ENCODE results near the gene WDR83. TPM values are rescaled to one million over a fixed set of nuclear protein-coding genes. Genes with fewer than 3 reads are reported as not detected.

Gene WDR83
- polyA plus RNA-seq, 2 of the 4 experiments (the other 2 are of a cell fraction), result 4.8 to 11.4 TPM

DNA sequence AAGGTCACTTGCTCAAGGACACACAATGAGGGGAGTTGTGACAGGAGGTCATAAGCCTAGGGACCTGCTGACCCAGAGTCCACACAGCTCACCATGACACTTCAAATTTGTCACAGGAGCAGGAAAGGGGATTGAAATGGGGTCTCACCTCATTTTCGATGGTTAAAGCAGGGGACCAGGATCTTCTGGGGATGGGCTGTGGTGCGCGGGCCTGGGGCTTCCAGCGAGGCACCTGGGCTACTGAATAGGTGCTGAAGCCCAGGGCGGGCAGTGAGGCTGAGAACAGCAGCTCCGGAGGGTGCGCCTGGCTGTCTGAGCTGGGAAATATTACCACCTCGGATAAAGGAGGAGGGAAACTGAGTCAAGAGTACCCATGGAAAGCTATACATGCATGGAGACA lies 11.1 kb upstream of the WDR83 start:
- TF ChIP-seq HEYL (CRISPR knock-in tag; IDR thresholded peaks at IDR 0.05) (no peak), RARB (CRISPR knock-in tag; IDR thresholded peaks at IDR 0.05) (no peak), MAZ (IDR thresholded peaks at IDR 0.05; ENCODE audit: borderline replicate concordance, low read depth, low read length) (no peak), CBX2 (IDR thresholded peaks at IDR 0.05; ENCODE audit: borderline replicate concordance, low read depth) (no peak), MAFK (IDR thresholded peaks at IDR 0.05; ENCODE audit: partially characterized antibody) (no peak), ESRRA (IDR thresholded peaks at IDR 0.05; ENCODE audit: borderline replicate concordance, low read length) (no peak), SMC3 (IDR thresholded peaks at IDR 0.05) (no peak), FOSB (CRISPR knock-in tag; IDR thresholded peaks at IDR 0.05) (no peak), EHF (CRISPR knock-in tag; IDR thresholded peaks at IDR 0.05) (no peak), HOXB13 (CRISPR knock-in tag; IDR thresholded peaks at IDR 0.05; ENCODE audit: low read depth) (no peak), NR3C1 (IDR thresholded peaks at IDR 0.05) (no peak)
- TF ChIP-seq, protein P1, sequence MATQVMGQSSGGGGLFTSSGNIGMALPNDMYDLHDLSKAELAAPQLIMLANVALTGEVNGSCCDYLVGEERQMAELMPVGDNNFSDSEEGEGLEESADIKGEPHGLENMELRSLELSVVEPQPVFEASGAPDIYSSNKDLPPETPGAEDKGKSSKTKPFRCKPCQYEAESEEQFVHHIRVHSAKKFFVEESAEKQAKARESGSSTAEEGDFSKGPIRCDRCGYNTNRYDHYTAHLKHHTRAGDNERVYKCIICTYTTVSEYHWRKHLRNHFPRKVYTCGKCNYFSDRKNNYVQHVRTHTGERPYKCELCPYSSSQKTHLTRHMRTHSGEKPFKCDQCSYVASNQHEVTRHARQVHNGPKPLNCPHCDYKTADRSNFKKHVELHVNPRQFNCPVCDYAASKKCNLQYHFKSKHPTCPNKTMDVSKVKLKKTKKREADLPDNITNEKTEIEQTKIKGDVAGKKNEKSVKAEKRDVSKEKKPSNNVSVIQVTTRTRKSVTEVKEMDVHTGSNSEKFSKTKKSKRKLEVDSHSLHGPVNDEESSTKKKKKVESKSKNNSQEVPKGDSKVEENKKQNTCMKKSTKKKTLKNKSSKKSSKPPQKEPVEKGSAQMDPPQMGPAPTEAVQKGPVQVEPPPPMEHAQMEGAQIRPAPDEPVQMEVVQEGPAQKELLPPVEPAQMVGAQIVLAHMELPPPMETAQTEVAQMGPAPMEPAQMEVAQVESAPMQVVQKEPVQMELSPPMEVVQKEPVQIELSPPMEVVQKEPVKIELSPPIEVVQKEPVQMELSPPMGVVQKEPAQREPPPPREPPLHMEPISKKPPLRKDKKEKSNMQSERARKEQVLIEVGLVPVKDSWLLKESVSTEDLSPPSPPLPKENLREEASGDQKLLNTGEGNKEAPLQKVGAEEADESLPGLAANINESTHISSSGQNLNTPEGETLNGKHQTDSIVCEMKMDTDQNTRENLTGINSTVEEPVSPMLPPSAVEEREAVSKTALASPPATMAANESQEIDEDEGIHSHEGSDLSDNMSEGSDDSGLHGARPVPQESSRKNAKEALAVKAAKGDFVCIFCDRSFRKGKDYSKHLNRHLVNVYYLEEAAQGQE (IDR thresholded peaks at IDR 0.05), result no peak
- CTCF ChIA-PET, result no interaction called here
- no peaks in the 10 kb centered on the region for H3K4me1 ChIP-seq
- DNase-seq (ENCODE audit: low read depth in 1 of 2, low spot score in 1 of 2) (no peak), ATAC-seq (no peak), FAIRE-seq (no peak)
- no peaks in the 10 kb centered on the region for H3K9me3 ChIP-seq
- H3K27ac ChIP-seq, result no peak overlapping the region
- WGBS (ENCODE audit: missing lambda C conversion rate), result 86% methylated on average over 8 of the region's 8 CpGs
- H3K4me3 ChIP-seq, result no peak overlapping the region
- H3K4me2 ChIP-seq, result no peak overlapping the region
- POLR2A ChIA-PET, result no interaction called here

DNA sequence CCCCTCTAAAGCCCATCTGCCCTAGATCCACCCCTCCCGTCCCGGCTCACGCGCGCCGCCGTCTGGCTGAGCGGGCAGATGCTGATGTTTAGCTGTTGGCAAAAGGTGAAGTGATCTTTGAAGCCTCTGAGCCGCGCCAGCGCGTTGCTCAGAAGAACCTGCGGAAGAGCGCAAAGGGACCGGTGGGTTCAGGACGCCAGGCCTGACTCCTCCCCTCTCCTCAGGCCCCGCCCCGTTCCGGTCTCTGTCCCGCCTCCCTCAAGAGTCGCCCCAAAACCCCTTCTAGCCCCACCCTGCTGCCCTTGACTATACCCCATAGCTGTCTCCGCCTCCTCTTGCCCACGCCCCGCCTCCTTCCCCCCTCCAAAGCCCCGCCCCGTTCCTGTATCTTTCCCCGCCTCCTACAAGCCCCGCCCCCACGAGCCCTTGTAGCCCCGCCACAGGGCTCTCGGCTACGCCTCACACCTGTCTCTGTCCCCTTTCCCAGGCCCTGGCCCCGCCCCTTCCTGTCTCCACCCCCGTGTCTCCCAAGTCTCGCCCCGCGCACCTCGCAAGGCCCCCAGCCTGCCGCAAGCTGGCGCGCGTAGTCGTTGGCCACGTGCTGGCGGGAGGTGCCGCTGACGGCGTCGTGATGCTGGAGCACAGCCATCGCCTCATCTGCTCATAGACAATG lies 9.6 kb upstream of the WDR83 start:
- Histone ChIP-seq H3K9me3 (no peaks in the 10 kb centered on the region), H3K4me2 (no peak overlapping the region), H3K27ac (no peak overlapping the region), H3K4me1 (no peaks in the 10 kb centered on the region), H3K4me3 (no peak overlapping the region)
- 96% methylated on average over 27 of the region's 50 CpGs for WGBS (ENCODE audit: missing lambda C conversion rate)
- TF ChIP-seq ZC3H11A (IDR thresholded peaks at IDR 0.05) (no peak), ZFP36 (IDR thresholded peaks at IDR 0.05; ENCODE audit: borderline replicate concordance, partially characterized antibody) (no peak), HDAC2 (IDR thresholded peaks at IDR 0.05) (no peak), MYC (IDR thresholded peaks at IDR 0.05; ENCODE audit: borderline replicate concordance, low read length) (no peak), CHD4 (IDR thresholded peaks at IDR 0.05; ENCODE audit: borderline replicate concordance) (no peak), ZSCAN20 (CRISPR knock-in tag; IDR thresholded peaks at IDR 0.05) (no peak), RAD21 (conservative IDR thresholded peaks at IDR 0.05 in 1 of 2, IDR thresholded peaks at IDR 0.05 in 1 of 2) (no peak), ZNF302 (CRISPR knock-in tag; IDR thresholded peaks at IDR 0.05) (no peak), RCOR1 (IDR thresholded peaks at IDR 0.05; ENCODE audit: low read depth, low read length) (no peak), MAZ (IDR thresholded peaks at IDR 0.05; ENCODE audit: borderline replicate concordance, low read depth, low read length) (no peak), POLR2A (IDR thresholded peaks at IDR 0.05; ENCODE audit: low read length) (no peak)
- TF ChIP-seq, protein P2, sequence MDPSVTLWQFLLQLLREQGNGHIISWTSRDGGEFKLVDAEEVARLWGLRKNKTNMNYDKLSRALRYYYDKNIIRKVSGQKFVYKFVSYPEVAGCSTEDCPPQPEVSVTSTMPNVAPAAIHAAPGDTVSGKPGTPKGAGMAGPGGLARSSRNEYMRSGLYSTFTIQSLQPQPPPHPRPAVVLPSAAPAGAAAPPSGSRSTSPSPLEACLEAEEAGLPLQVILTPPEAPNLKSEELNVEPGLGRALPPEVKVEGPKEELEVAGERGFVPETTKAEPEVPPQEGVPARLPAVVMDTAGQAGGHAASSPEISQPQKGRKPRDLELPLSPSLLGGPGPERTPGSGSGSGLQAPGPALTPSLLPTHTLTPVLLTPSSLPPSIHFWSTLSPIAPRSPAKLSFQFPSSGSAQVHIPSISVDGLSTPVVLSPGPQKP (IDR thresholded peaks at IDR 0.05; ENCODE audit: low read depth, low read length), result no peak
- CTCF ChIA-PET, result interaction anchor here (1.2 kb wide), 1 partner anchor 16 kb away, joined by 5 read pairs; no protein-coding TSS in a partner anchor
- POLR2A ChIA-PET, result no interaction called here
- DNase-seq (ENCODE audit: low read depth in 1 of 2, low spot score in 1 of 2) (no peak), ATAC-seq (no peak; a peak in 1 of 6 replicates), FAIRE-seq (no peak)
